CD4-positive, alpha-beta T cell treated with Interleukin-1 beta for 1 hour (primary cell): Measurements from ENCODE around the gene CERCAM.
"Not testable (repeated sequence)": the region's sequence is repeated elsewhere in the genome, so short reads cannot be mapped to it uniquely, and the experiment has no call there.

Experiments used
- DNase-seq, 2 donors: peaks; one replicate each; pipeline ENCODE4 v3.0.0-alpha.2; 2020 to 2022

CERCAM gene

GRCh38 chr9:128420060-128420650 is 502 bp upstream of the CERCAM start:
- DNase-seq = peak; percentile 71 to 74

- DNase-seq = no peak
These were observed 882 bp downstream of the CERCAM start for GRCh38 chr9:128421482-128421996.

GRCh38 chr9:128422022-128422782 is 1.5 kb downstream of the CERCAM start:
- not testable (repeated sequence) for DNase-seq

GRCh38 chr9:128422783-128423150 is 2.1 kb downstream of the CERCAM start:
- no peak for DNase-seq

GRCh38 chr9:128423356-128423755 is 2.7 kb downstream of the CERCAM start:
- DNase-seq = not testable (repeated sequence)

GRCh38 chr9:128424268-128424780 is 3.7 kb downstream of the CERCAM start:
- no peak for DNase-seq

- DNase-seq = no peak
These were observed 8.2 kb downstream of the CERCAM start for GRCh38 chr9:128428644-128429512.

GRCh38 chr9:128429513-128430086 is 8.9 kb downstream of the CERCAM start:
- DNase-seq = no peak

GRCh38 chr9:128431207-128431606 is 10.6 kb downstream of the CERCAM start:
- DNase-seq = no peak

GRCh38 chr9:128434340-128434739 is 13.7 kb downstream of the CERCAM start:
- no peak for DNase-seq

GRCh38 chr9:128435611-128436010 is 15.0 kb downstream of the CERCAM start:
- DNase-seq = no peak

GRCh38 chr9:128438343-128439109 is 17.9 kb downstream of the CERCAM start:
- peak; percentile 76 to 80 for DNase-seq

- no peak for DNase-seq
These were observed 18.6 kb downstream of the CERCAM start for GRCh38 chr9:128439273-128439672.

- no peak for DNase-seq
These were observed 21.5 kb downstream of the CERCAM start for GRCh38 chr9:128442150-128442549.

GRCh38 chr9:128446505-128446904 is 25.8 kb downstream of the CERCAM start:
- DNase-seq = not testable (repeated sequence)

- no peak for DNase-seq
These were observed 28.1 kb downstream of the CERCAM start for GRCh38 chr9:128448746-128449145.

GRCh38 chr9:128454991-128455390 is 34.3 kb downstream of the CERCAM start:
- no peak for DNase-seq

- peak; percentile 97 to 98 for DNase-seq
These were observed 35.4 kb downstream of the CERCAM start, which contains the start of gene ODF2 for GRCh38 chr9:128455849-128456612. Gene ODF2, plus strand, starts transcription at chr9:128456006. Its CDS starts 86 bp downstream, at chr9:128456092.

GRCh38 chr9:128456613-128457061 is 36.0 kb downstream of the CERCAM start:
- peak; percentile 70 to 74 for DNase-seq

- no peak for DNase-seq
These were observed 36.5 kb downstream of the CERCAM start for GRCh38 chr9:128457207-128457606.

- no peak for DNase-seq
These were observed 38.4 kb downstream of the CERCAM start for GRCh38 chr9:128459011-128459410.
